Heart left ventricle (tissue), 13 donors: ENCODE data around the gene IMMP2L.

Experiments
- CTCF ChIP-seq, 12 donors: fragments of 200-600 bp; sonication (generic) in 4 of 12; IDR thresholded peaks; one replicate each; pipeline versions ENCODE4 v1.5.0 to v1.8.0; 2018 to 2022; ENCODE audit warnings: antibody characterized with exemption in 12 of 12, mild to moderate bottlenecking in 5 of 12
- POLR2A ChIP-seq, 2 donors: fragments of 450-650 bp; IDR thresholded peaks; one replicate each; pipeline ENCODE4 v1.6.1; 2017; ENCODE audit warnings: antibody characterized with exemption in 2 of 2, mild to moderate bottlenecking in 2 of 2, moderate library complexity in 2 of 2
- donor health status: ischemic (EF 13 %, LVEDD 7.1; RV severe dilation, severe dysfunction).
- donor health status: DM: no; HTN: yes; CAD: no.
- donor health status: DM: no; HTN: no; CAD: no.
- donor health status: ischemic (EF 25% LVEDD 6.9; RV normal size, moderate dysfunction).
- donor health status: ischemic (EF 25% LVEDD 5.7; RV mildly dilated, moderate dysfunction).
- donor health status: ischemic (EF 35%, LVEDD 5.7; RV mildly dilated, moderate dysfunction).
- donor health status: nonischemic (EF 11% LVEDD 7.7; RV severe dilation, severe dysfunction).
- donor health status: DM: yes; HTN: yes; CAD: no.
- donor health status: PGD.
- donor health status: ischemic (EF 29% LVEDD 5.4; RV normal size, mild dysfunction).
- donor health status: nonischemic (EF 23%, LVEDD 6.1; RV moderate dilation, normal function).

- TF ChIP-seq CTCF (IDR thresholded peaks at IDR 0.05) (no peak), POLR2A (IDR thresholded peaks at IDR 0.05) (no peak)
Measured at GRCh38 chr7:111392294-111392693, 170.0 kb downstream of the IMMP2L start.
